NB4 (cell line): ENCODE measurements around the gene SMIM44.

Source experiments
- DNase-seq: peaks from one replicate; pipeline ENCODE4 v3.0.0; 2010; ENCODE audit warnings: low read depth
- H3K4me3 ChIP-seq: one replicate; pipeline ENCODE4 v1.5.1; 2011; ENCODE audit warnings: mild to moderate bottlenecking, low read depth, low read length, moderate library complexity
- CTCF ChIP-seq: IDR thresholded peaks from one replicate; pipeline ENCODE4 v1.5.1; 2012; ENCODE audit warnings: low read depth, low read length
- MAX ChIP-seq: IDR thresholded peaks from 2 replicates; pipeline ENCODE4 v1.6.1; 2011; ENCODE audit warnings: low read depth, low read length
- MYC ChIP-seq: IDR thresholded peaks from 2 replicates; pipeline ENCODE4 v1.6.1; 2011; ENCODE audit warnings: low read depth, low read length
- POLR2A ChIP-seq: IDR thresholded peaks from 2 replicates; pipeline ENCODE4 v1.6.1; 2011; ENCODE audit warnings: mild to moderate bottlenecking; ENCODE audit not compliant: insufficient read length; ENCODE audit errors: extremely low read depth

SMIM44 gene

GRCh38 chr19:3479177-3479833 lies 3.9 kb downstream of the SMIM44 start:
- peak; percentile 64 for DNase-seq
- no peak for TF ChIP-seq MYC
- TF ChIP-seq CTCF = no peak
- TF ChIP-seq MAX = no peak
- no peak for TF ChIP-seq POLR2A
- no peak overlapping the region for H3K4me3 ChIP-seq

GRCh38 chr19:3478409-3479176 lies 4.6 kb downstream of the SMIM44 start:
- H3K4me3 ChIP-seq = no peak overlapping the region
- peak; percentile 61 for DNase-seq
- TF ChIP-seq MYC = no peak
- no peak for TF ChIP-seq CTCF
- no peak for TF ChIP-seq POLR2A
- no peak for TF ChIP-seq MAX

GRCh38 chr19:3477951-3478350 lies 5.3 kb downstream of the SMIM44 start:
- H3K4me3 ChIP-seq = no peak overlapping the region
- no peak for DNase-seq
- no peak for TF ChIP-seq MAX
- no peak for TF ChIP-seq MYC
- no peak for TF ChIP-seq CTCF
- TF ChIP-seq POLR2A = no peak

GRCh38 chr19:3477506-3477905 lies 5.7 kb downstream of the SMIM44 start:
- no peak for DNase-seq
- TF ChIP-seq CTCF = no peak
- TF ChIP-seq MAX = no peak
- no peak for TF ChIP-seq MYC
- TF ChIP-seq POLR2A = no peak
- no peak overlapping the region for H3K4me3 ChIP-seq

GRCh38 chr19:3476830-3477229 lies 6.4 kb downstream of the SMIM44 start:
- no peak for DNase-seq
- TF ChIP-seq POLR2A = no peak
- no peak for TF ChIP-seq MAX
- no peak for TF ChIP-seq CTCF
- TF ChIP-seq MYC = no peak
- no peak overlapping the region for H3K4me3 ChIP-seq
